Measurements from ENCODE around the gene MT2A. TPM values are rescaled to one million over a fixed set of nuclear protein-coding genes. Genes with fewer than 3 reads are reported as not detected.

The MT2A gene
- total RNA-seq, 1 donor from 2014 or later = 12.0 TPM

DNA sequence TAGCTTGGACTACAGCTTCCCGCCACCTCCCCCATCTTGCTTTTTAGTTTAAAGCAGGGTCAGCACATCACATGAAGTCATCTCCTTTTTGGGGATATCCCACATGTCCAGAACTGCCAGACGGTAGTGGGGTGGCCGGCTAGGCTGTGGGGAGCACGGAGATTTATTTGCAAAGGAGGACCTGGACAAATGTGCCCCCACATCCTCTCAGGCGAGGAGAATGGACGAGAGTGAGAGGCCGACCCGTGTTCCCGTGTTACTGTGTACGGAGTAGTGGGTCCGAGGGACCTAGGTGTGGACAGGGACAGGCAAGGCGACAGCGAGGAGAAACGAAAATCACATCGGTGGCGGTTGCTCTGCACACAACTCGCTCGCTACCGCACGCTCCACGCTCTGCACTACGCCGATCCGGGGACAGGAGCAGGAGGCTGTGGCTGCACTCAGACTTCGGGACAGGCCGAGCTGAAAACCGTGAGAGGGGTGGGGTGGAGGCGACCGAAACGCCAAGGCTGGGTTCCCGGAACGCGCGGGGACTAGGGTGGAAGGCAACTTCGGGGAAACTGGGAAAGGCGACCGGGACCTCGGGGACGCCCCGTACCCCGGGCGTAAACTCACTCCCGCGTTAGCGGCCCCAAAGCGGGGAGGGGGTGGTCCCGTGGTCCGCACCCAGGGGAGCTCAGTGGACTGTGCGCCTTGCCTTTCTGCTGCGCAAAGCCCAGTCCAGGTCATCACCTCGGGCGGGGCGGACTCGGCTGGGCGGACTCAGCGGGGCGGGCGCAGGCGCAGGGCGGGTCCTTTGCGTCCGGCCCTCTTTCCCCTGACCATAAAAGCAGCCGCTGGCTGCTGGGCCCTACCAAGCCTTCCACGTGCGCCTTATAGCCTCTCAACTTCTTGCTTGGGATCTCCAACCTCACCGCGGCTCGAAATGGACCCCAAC, 29.7 kb downstream of the MT2A start, which contains the start of gene MT1A:
Gene MT1A, plus strand, starts transcription at position 853 of the 937 bp plus-strand sequence. Its CDS starts 73 bp downstream, at position 926.
- DNase-seq (ENCODE audit: low spot score) = peak; percentile 59

DNA sequence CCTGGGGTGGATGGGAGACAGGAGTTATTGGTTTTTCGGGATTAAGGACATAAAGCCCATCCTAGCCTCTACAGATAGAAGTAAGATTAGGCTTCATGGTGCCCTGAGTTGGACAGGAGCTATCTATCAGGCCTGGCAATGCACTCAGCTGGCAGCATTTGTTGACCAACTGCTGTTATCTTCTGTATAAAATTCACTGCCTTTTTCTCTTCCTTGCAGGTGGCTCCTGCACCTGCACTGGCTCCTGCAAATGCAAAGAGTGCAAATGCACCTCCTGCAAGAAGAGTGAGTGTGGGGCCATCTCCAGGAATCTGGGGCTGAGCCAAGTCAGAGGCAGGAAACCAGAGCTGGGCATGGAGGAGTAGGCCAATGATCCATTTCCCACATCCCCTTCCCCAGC, 30.7 kb downstream of the MT2A start:
- no peak for DNase-seq (ENCODE audit: low spot score)

DNA sequence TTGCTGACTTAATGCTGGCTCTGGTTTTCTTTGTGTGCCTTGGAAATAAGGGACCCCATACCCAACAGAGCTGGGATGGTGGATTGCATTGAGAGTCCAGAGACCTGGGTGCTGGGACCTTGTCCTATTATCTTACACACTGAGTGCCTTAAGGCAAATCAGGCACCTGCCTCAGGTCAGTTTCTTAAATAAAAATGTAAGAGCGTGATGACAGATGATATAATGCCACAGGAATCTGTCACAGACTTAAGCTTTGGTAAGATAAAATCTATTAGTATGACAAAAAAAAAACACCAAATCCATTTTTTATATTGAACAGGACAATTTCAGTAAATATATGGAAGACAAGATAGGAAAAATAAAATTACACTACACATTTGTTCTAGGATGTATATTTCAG, 31.7 kb downstream of the MT2A start:
- DNase-seq (ENCODE audit: low spot score) = no peak

DNA sequence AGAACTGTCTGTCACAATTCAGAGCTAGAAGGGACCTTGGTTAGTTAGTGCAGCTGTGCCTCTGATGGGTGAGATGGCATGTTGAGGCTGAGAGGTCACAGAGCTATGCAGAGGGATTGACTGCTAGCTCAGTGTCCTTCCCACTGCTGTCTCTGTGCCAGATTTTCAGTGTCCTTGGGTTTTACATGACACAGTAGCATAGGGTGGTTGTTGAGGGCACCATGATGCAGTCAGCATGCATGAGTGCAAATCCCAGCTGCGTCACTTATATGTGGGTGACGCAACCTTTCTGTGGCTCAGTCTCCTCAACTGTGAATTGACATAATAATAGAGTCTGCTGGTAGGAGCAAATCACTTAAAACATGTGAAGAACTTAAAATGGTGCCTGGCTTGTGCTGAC, 32.8 kb downstream of the MT2A start:
- no peak for DNase-seq (ENCODE audit: low spot score)

- DNase-seq (ENCODE audit: low spot score) = no peak
These were observed 34.8 kb downstream of the MT2A start for GRCh38 chr16:56643080-56643778.

GRCh38 chr16:56643833-56644232, 35.4 kb downstream of the MT2A start:
- DNase-seq (ENCODE audit: low spot score) = no peak

DNA sequence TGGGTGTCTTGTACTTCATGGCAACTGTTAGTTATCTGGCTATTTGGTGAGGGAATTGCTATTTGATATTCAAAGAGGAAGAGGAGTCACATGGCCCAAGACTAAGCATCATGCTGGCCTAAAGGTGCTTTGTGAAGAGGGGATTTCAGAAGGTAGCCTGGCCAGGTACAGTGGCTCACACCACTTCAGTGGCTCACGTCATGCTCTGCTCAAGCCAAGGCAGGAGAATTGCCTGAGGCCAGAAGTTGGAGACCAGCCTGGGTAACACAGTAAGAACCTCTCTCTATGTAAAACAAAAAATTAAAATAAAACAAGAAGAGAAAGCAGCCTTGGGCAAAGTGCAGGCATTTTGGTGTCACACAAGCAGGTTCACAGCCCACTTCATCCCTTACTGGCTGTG, 36.9 kb downstream of the MT2A start:
- DNase-seq (ENCODE audit: low spot score) = no peak

- no peak for DNase-seq (ENCODE audit: low spot score)
These were observed 37.5 kb downstream of the MT2A start for GRCh38 chr16:56645838-56646237.

- DNase-seq (ENCODE audit: low spot score) = no peak
These were observed 39.5 kb downstream of the MT2A start for GRCh38 chr16:56647641-56648431.

DNA sequence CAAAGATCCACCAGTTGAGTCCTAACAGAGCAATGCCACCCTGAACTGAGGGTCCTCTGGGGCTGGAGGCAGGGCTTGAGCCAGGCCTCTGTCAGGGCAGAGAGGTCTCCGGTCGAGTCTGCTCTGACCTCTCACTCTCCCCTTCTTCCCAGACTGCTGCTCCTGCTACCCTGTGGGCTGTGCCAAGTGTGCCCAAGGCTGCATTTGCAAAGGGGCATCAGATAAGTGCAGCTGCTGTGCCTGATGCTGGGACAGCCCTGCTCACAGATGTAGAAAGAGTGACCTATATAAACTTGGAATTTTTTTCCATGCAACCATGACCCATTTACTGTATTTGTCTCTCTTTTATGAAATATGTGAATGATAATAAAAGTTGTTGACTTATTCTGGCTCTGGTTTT, 40.9 kb downstream of the MT2A start:
- no peak for DNase-seq (ENCODE audit: low spot score)

- DNase-seq (ENCODE audit: low spot score) = no peak
These were observed 41.4 kb downstream of the MT2A start for GRCh38 chr16:56649820-56650219.

DNA sequence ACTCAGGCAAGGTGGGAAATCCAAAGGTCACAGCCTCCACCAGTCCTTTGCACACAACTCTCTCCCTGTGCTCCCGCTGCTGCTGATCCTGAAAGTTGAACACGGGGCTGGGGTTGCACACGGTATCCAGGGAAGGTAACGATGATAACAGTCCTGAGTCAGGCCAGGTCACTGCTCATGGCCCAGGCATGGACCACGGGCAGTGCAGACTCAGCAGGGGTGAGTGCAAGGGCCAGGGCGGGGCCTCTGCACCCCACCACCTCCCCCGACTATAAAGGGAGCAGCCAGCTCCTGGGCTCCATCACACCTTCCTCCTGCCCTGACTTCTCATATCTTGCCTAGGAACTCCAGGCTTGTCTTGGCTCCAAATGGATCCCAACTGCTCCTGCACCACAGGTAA, 43.2 kb downstream of the MT2A start, which contains the start of gene MT1B:
Gene MT1B, plus strand, starts transcription at position 301 of the 400 bp plus-strand sequence. Its CDS starts 68 bp downstream, at position 369.
- DNase-seq (ENCODE audit: low spot score) = no peak

DNA sequence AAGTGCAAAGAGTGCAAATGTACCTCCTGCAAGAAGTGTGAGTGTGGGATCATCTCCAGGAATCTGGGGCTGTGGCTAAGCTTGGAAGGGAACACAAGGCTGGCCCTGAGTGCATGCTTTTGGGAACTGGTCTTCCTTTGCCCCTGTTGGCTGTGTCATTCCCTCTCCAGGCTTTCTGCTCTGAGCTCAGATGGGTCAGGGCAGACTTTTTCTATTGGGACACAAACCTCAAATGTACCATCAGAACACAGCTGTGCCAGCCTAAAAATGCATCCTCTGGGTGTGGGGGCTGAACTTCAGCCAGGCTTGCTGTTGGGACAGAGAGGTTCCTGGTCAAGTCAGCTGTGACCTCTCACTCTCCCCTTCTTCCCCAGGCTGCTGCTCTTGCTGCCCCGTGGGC, 44.2 kb downstream of the MT2A start:
- DNase-seq (ENCODE audit: low spot score) = no peak

DNA sequence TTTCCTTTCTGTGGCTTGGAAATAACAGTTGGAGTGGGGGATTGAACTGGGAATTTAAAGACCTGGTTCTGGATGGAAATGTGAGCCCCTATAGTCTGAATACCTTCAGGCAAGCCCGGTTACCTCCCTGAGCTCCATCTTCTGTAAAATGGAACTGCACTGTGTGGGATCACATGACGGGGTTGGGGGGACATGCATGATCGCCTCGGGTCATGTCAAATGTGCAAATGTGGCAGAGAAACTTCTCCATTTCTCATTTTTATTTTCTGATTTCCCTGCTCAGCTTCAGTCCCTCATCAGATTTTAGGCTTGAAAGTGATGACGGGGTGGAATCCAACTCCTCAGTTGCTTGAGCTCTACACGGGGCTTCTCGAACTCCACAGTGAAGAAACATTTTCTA, 44.8 kb downstream of the MT2A start:
- no peak for DNase-seq (ENCODE audit: low spot score)

DNA sequence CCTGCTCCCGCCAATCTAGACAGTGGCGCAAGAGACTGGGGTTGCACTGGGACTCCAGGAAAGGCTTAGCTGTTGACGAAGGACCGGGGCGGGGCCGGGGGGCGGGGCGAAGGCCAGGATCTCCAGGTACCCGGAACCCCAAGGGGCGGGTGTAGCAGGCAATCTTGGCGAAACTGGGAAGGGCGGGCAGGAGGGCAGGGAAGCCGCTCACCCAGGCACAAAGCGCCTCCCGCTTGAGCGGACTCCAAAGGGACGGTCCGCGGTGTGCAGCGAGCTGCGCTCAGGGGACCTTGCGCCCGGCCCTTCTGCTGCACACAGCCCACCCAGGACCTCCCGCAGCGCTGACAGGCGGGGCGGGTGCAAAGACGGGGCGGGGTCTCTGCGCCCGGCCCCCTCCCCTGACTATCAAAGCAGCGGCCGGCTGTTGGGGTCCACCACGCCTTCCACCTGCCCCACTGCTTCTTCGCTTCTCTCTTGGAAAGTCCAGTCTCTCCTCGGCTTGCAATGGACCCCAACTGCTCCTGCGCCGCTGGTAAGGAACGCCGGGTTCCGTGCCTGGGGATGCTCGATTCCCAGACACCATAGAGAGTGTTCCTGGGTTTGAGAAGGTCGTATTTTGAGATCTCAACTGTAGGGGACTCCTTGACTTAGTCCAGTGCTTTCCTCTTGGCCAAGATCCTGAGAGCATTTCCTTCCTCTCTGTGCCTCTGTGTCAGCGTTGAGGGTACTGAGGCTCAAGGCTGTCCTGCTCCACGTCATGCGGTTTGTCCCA, 49.4 kb downstream of the MT2A start, which contains the start of gene MT1F:
Gene MT1F, plus strand, starts transcription at position 405 of the 772 bp plus-strand sequence. Its CDS starts 100 bp downstream, at position 505.
- DNase-seq (ENCODE audit: low spot score) = peak; percentile 50

GRCh38 chr16:56658327-56658875, 50.0 kb downstream of the MT2A start:
- no peak for DNase-seq (ENCODE audit: low spot score)

Measured in umbilical cord (tissue), 2 donors.